KMS-11 (cell line): Measurements from ENCODE around the gene ATF7IP.
"Not testable (repeated sequence)": the region's sequence is repeated elsewhere in the genome, so short reads cannot be mapped to it uniquely, and the experiment has no call there.

Experiments
- H2AFZ ChIP-seq: fragments of 200-600 bp; sonication (generic); 2 replicates; pipeline ENCODE4 v1.6.1; 2016; ENCODE audit warnings: antibody characterized with exemption, mixed run types, low read depth
- H3K27ac ChIP-seq: fragments of 200-600 bp; sonication (generic); 2 replicates; pipeline ENCODE4 v1.6.1; 2016; ENCODE audit warnings: mild to moderate bottlenecking, mixed run types
- H3K27me3 ChIP-seq: fragments of 200-600 bp; sonication (generic); 2 replicates; pipeline ENCODE4 v1.6.1; 2017; ENCODE audit warnings: mild to moderate bottlenecking, low read depth, mixed run types, moderate library complexity; ENCODE audit not compliant: insufficient read depth
- H3K36me3 ChIP-seq: fragments of 200-600 bp; sonication (generic); 2 replicates; pipeline ENCODE4 v1.6.1; 2017; ENCODE audit warnings: mild to moderate bottlenecking, mixed run types; ENCODE audit not compliant: insufficient read depth
- H3K4me1 ChIP-seq: fragments of 200-600 bp; sonication (generic); 2 replicates; pipeline ENCODE4 v1.6.1; 2016; ENCODE audit warnings: mild to moderate bottlenecking, low read depth, mixed run types; ENCODE audit not compliant: poor library complexity, severe bottlenecking
- H3K4me2 ChIP-seq: fragments of 200-600 bp; sonication (generic); 2 replicates; pipeline ENCODE4 v1.7.0; 2016; ENCODE audit warnings: mild to moderate bottlenecking, mixed run types
- H3K4me3 ChIP-seq: fragments of 200-600 bp; sonication (generic); IDR thresholded peaks from 2 replicates; pipeline ENCODE4 v1.6.1; 2017; ENCODE audit warnings: low read depth, low read length, mixed read lengths; ENCODE audit not compliant: insufficient read depth
- H3K79me2 ChIP-seq: fragments of 200-600 bp; sonication (generic); 2 replicates; pipeline ENCODE4 v1.6.1; 2016; ENCODE audit warnings: low read depth, mixed run types; ENCODE audit not compliant: insufficient read depth
- H3K9ac ChIP-seq: fragments of 200-600 bp; sonication (generic); 2 replicates; pipeline ENCODE4 v1.6.1; 2016; ENCODE audit warnings: mild to moderate bottlenecking, mixed run types
- H4K20me1 ChIP-seq: fragments of 200-600 bp; sonication (generic); 2 replicates; pipeline ENCODE4 v1.6.1; 2016; ENCODE audit warnings: mild to moderate bottlenecking, mixed run types; ENCODE audit not compliant: insufficient read depth
- CTCF ChIP-seq: fragments of 200-600 bp; sonication (generic); conservative IDR thresholded peaks from 2 replicates; pipeline ENCODE4 v1.6.1; 2017; ENCODE audit warnings: low read depth, mild to moderate bottlenecking, antibody characterized with exemption, low read length, moderate library complexity, mixed read lengths

Gene ATF7IP

DNA sequence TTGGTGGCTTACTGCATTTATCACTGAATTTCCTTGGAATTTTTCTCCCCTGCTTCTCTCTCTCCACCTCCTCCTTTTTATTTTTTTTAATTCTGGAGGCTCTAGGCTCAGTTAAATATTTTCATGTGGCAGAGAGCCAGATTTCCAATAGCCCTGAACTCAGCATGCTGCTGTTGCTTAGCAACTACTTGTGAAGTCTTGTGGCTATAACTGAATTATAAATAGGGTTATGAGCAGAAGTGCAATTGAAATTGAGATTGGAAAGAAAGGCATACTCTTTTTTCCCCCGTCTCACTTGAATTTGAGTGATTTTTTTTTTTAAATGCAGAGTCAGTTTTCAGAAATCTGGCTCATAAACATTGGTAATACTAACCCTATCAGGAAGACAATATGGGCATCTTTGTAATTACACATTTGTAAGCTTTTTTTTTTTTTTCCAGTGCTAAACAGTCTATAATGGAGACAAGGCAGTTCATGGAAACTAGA is 38.3 kb downstream of the ATF7IP start:
- peak overlapping the region; percentile 50; the same call in 1 of the 2 replicates for H3K4me2 ChIP-seq
- no peaks in the 10 kb centered on the region for H3K36me3 ChIP-seq
- no peaks in the 10 kb centered on the region for H4K20me1 ChIP-seq
- H3K79me2 ChIP-seq: peaks cover 98% of the 10 kb centered on the region
- no peak overlapping the region for H3K9ac ChIP-seq
- no peaks in the 10 kb centered on the region for H3K27me3 ChIP-seq
- H3K4me3 ChIP-seq: no peak overlapping the region
- TF ChIP-seq CTCF: no peak
- no peak overlapping the region for H2AFZ ChIP-seq
- H3K4me1 ChIP-seq: peaks cover 60% of the 10 kb centered on the region
- H3K27ac ChIP-seq: peak overlapping the region; percentile 45

DNA sequence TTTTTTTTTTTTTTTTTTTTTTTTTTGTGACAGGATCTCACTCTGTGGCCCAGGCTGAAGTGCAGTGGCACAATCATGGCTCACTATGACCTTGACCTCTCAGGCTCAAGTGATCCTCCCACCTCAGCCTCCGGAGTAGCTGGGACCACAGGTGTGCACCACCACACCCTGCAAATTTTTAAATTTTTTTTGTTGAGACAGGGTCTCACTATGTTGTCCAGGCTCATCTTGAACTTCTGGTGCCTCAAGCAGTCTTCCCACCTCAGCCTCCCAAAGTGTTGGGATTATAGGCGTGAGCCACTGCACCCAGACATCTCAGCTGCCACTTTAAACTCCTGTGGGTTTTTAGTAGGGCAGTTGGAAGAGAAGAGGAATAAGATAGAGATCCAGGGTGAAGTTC is 39.9 kb downstream of the ATF7IP start:
- peaks cover 57% of the 10 kb centered on the region for H3K4me1 ChIP-seq
- H3K4me2 ChIP-seq, H3K27me3 ChIP-seq, H3K36me3 ChIP-seq, H3K9ac ChIP-seq, H3K4me3 ChIP-seq, H4K20me1 ChIP-seq, H3K27ac ChIP-seq, H2AFZ ChIP-seq: not testable (repeated sequence)
- H3K79me2 ChIP-seq: peaks cover 98% of the 10 kb centered on the region

DNA sequence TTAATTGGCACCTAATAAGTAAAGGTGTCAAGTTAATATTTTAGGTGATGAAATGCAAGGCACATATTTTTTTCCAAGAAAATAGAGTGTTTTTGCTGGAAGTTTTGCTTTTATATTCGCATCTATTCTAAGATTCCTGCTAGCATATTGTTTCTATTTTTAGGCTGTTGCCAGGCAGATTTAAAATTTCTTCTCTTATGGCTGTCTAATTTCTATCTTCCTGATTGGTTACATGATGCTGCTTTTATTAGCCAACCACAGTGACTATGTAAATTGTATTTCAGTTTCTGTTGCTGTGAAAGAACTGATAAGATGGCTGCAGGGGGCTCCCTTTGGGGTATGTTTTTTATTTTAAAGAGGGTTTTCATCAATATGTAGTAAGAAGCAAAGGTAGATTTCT is 42.7 kb downstream of the ATF7IP start:
- H3K27me3 ChIP-seq: no peaks in the 10 kb centered on the region
- H4K20me1 ChIP-seq: no peaks in the 10 kb centered on the region
- H3K9ac ChIP-seq: no peak overlapping the region
- H3K4me2 ChIP-seq: peak overlapping the region; percentile 29
- H3K79me2 ChIP-seq: peaks cover 95% of the 10 kb centered on the region
- H3K4me1 ChIP-seq: peaks cover 51% of the 10 kb centered on the region
- no peaks in the 10 kb centered on the region for H3K36me3 ChIP-seq
- no peak for TF ChIP-seq CTCF
- no peak overlapping the region for H3K4me3 ChIP-seq
- H3K27ac ChIP-seq: no peak overlapping the region
- no peak overlapping the region for H2AFZ ChIP-seq

GRCh38 chr12:14410177-14410576 is 44.7 kb downstream of the ATF7IP start:
- Histone ChIP-seq H3K79me2 (peaks cover 91% of the 10 kb centered on the region), H2AFZ (no peak overlapping the region), H3K9ac (no peak overlapping the region), H3K4me2 (no peak overlapping the region), H3K36me3 (no peaks in the 10 kb centered on the region), H3K4me1 (peaks cover 33% of the 10 kb centered on the region), H4K20me1 (no peaks in the 10 kb centered on the region), H3K27me3 (no peaks in the 10 kb centered on the region), H3K27ac (no peak overlapping the region), H3K4me3 (no peak overlapping the region)
- no peak for TF ChIP-seq CTCF

DNA sequence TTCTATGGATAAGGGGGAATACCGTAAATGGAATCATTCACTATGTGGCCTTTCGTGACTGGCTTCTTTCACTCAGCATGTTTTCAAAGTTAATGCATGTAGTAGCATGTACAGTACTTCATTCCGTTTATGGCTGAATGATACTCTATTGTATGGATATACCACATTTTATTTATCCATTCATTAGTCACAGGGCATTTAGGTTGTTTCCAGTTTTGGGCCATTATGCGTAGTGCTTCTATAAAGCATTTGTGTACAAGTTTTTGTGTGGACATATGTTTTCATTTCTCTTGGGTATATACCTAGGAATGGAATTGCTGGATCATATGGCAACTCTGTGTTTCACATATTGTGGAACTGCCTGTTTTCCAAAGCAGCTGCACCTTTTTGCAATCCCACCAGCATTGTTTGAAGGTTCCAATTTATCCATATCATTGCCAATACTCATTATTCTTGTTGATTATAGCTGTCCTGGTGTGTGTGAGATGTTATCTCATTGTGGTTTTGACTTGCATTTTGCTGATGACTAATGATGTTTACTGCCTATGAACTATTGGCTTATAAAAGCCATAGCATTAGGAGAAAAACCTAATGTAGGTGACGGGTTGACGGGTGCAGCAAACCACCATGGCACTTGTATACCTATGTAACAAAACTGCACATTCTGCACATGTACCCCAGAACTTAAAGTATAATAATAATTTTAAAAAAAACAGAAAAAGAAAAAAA is 45.5 kb downstream of the ATF7IP start:
- no peaks in the 10 kb centered on the region for H4K20me1 ChIP-seq
- peaks cover 91% of the 10 kb centered on the region for H3K79me2 ChIP-seq
- no peak overlapping the region for H3K4me2 ChIP-seq

More for the DNA sequence above, 45.5 kb downstream of the ATF7IP start:
- Histone ChIP-seq H3K4me3 (no peak overlapping the region), H3K4me1 (peaks cover 36% of the 10 kb centered on the region), H3K27ac (no peak overlapping the region), H3K27me3 (no peaks in the 10 kb centered on the region), H2AFZ (no peak overlapping the region), H3K36me3 (no peaks in the 10 kb centered on the region), H3K9ac (no peak overlapping the region)
- no peak for TF ChIP-seq CTCF
